Neural crest cell (in vitro differentiated cells): ENCODE results near the gene PBX4. TPM values are rescaled to one million over a fixed set of nuclear protein-coding genes. Genes with fewer than 3 reads are reported as not detected.

ENCODE experiments used
- DNase-seq: peaks from one replicate; pipeline ENCODE4 v3.0.0; 2021; ENCODE audit warnings: low read depth, mixed read lengths, low spot score
- H3K27ac Mint-ChIP-seq: one replicate; pipeline ENCODE4 v1.8.0; 2021; ENCODE audit warnings: mild to moderate bottlenecking, mixed read lengths; ENCODE audit not compliant: unreplicated experiment
- H3K27me3 Mint-ChIP-seq: 2 replicates; pipeline ENCODE4 v1.8.0; 2021; ENCODE audit warnings: low read depth, mild to moderate bottlenecking, mixed read lengths
- H3K36me3 Mint-ChIP-seq: 2 replicates; pipeline ENCODE4 v1.8.0; 2021; ENCODE audit warnings: low read depth, mild to moderate bottlenecking, mixed read lengths
- H3K4me1 Mint-ChIP-seq: 2 replicates; pipeline ENCODE4 v1.8.0; 2021; ENCODE audit warnings: mixed read lengths
- H3K4me3 Mint-ChIP-seq: one replicate; pipeline ENCODE4 v1.8.0; 2021; ENCODE audit warnings: mild to moderate bottlenecking, mixed read lengths
- H3K9me3 Mint-ChIP-seq: 2 replicates; pipeline ENCODE4 v1.8.0; 2021; ENCODE audit warnings: mixed read lengths
- CTCF ChIP-seq: fragments of 200-600 bp; sonication (generic); conservative IDR thresholded peaks from 2 replicates; pipeline ENCODE4 v1.5.0; 2021; ENCODE audit warnings: antibody characterized with exemption, mild to moderate bottlenecking
- total RNA-seq: library from RNA; stranded (reverse); gene quantifications from 2 replicates; pipeline ENCODE4 v1.2.1, GENCODE V29; 2021

Gene PBX4
- total RNA-seq, 1 donor from 2014 or later, result 7.7 TPM

GRCh38 chr19:19651076-19651475, 32.6 kb upstream of the PBX4 start:
- TF ChIP-seq CTCF, result no peak
- Mint-ChIP-seq H3K9me3 (no peaks in the 10 kb centered on the region), H3K36me3 (peaks cover 11% of the 10 kb centered on the region), H3K27me3 (no peaks in the 10 kb centered on the region), H3K27ac (no peak overlapping the region), H3K4me3 (no peak overlapping the region), H3K4me1 (no peaks in the 10 kb centered on the region)
- DNase-seq, result no peak

GRCh38 chr19:19650331-19650730, 31.8 kb upstream of the PBX4 start:
- peaks cover 11% of the 10 kb centered on the region for H3K36me3 Mint-ChIP-seq
- no peaks in the 10 kb centered on the region for H3K27me3 Mint-ChIP-seq
- H3K4me1 Mint-ChIP-seq, result no peaks in the 10 kb centered on the region
- H3K27ac Mint-ChIP-seq, result no peak overlapping the region
- no peak for DNase-seq
- no peak for TF ChIP-seq CTCF
- no peaks in the 10 kb centered on the region for H3K9me3 Mint-ChIP-seq
- no peak overlapping the region for H3K4me3 Mint-ChIP-seq

- Mint-ChIP-seq H3K4me1 (no peaks in the 10 kb centered on the region), H3K4me3 (no peak overlapping the region), H3K27ac (no peak overlapping the region), H3K36me3 (peaks cover 11% of the 10 kb centered on the region), H3K27me3 (no peaks in the 10 kb centered on the region), H3K9me3 (no peaks in the 10 kb centered on the region)
- TF ChIP-seq CTCF, result no peak
- DNase-seq, result no peak
Measured at GRCh38 chr19:19649580-19649995, 31.1 kb upstream of the PBX4 start.

- no peaks in the 10 kb centered on the region for H3K4me1 Mint-ChIP-seq
- no peak for DNase-seq
- H3K9me3 Mint-ChIP-seq, result no peaks in the 10 kb centered on the region
- no peak overlapping the region for H3K27ac Mint-ChIP-seq
- H3K36me3 Mint-ChIP-seq, result peaks cover 11% of the 10 kb centered on the region
- peak overlapping the region; percentile 24 for H3K4me3 Mint-ChIP-seq
- H3K27me3 Mint-ChIP-seq, result no peaks in the 10 kb centered on the region
- no peak for TF ChIP-seq CTCF
Measured at GRCh38 chr19:19649155-19649554, 30.7 kb upstream of the PBX4 start.

GRCh38 chr19:19647037-19647835, 28.7 kb upstream of the PBX4 start:
- DNase-seq, result no peak
- Mint-ChIP-seq H3K9me3 (no peaks in the 10 kb centered on the region), H3K4me1 (peaks cover 13% of the 10 kb centered on the region), H3K36me3 (peaks cover 2% of the 10 kb centered on the region), H3K4me3 (no peak overlapping the region), H3K27ac (no peak overlapping the region), H3K27me3 (peaks cover 3% of the 10 kb centered on the region)
- no peak for TF ChIP-seq CTCF
